Astrocyte of the cerebellum (primary cell): ENCODE results near the gene METTL26.

Source experiments
- DNase-seq: peaks from one replicate; pipeline ENCODE4 v3.0.0-alpha.2; 2011; ENCODE audit warnings: low read depth
- H3K4me3 ChIP-seq: 2 replicates; pipeline ENCODE4 v1.5.1; 2011; ENCODE audit warnings: mild to moderate bottlenecking, low read depth, low read length, moderate library complexity
- CTCF ChIP-seq: IDR thresholded peaks from 2 replicates; pipeline ENCODE4 v1.5.1; 2012; ENCODE audit warnings: low read length, low read depth, moderate library complexity, mild to moderate bottlenecking; ENCODE audit errors: missing control alignments
- in situ Hi-C: cut with HindIII; loops from 2 replicates; pipeline ENCODE4 v1.10.0; 2017; ENCODE audit warnings: low sequenced_read_pairs

Gene METTL26

DNA sequence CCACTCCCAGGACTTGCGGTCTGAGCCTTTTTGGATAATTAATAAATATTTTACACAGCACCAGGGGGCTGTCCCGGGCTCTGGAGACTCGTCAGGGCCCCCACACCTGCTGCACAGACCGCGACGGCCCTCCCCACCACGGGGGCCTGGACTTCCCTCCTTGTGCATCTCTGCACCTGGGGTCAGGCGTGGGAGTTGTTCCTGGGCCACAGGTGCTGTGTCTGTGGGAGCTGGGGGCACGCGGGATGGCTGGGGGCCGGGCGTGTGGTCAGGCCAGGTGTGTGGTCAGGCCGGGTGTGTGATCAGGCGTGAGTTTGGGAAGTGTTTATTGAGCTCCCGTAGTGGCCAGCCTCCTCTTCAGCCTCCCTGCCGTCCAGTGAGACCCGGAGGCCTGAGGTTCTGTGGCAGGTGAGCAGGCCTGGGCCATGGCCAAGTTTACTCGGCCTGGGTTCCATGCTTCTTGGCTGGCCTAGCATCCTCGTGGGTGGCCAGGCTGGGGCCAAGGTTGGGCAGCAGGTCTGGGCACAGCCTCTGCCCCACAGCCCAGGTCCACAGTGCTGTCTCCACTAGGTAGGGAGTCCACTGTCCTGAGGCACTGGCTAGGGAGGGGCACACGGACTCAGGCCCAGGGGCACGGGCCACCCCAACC is 42.2 kb upstream of the METTL26 start:
- H3K4me3 ChIP-seq, result no peak overlapping the region
- in situ Hi-C loops, result no loop called here
- no peak for TF ChIP-seq CTCF
- no peak for DNase-seq

DNA sequence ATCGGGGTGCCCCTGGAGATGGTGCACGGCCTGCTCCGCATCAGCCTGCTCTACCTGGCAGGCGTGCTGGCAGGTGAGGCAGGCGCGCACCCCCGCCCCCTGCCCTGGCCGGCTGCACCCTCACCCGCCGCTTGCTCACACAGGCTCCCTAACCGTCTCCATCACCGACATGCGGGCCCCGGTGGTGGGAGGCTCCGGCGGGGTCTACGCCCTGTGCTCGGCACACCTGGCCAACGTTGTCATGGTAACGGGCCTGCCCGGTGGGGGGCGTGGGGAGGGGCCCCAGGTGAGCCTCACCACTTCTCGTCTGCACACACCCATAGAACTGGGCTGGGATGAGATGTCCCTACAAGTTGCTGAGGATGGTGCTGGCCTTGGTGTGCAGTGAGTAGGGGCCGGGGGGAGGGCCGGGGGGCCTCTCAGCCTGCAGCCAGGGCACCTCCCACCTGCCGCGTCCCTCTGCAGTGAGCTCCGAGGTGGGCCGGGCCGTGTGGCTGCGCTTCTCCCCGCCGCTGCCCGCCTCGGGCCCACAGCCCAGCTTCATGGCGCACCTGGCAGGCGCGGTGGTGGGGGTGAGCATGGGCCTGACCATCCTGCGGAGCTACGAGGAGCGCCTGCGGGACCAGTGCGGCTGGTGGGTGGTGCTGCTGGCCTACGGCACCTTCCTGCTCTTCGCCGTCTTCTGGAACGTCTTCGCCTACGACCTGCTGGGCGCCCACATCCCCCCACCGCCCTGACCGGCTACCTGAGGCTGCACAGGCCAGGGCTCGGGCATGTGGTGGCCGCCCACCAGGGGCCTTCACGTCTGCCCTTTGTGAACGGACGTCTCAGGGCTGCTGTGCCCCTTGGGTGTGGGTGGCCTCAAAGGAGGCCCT is 41.4 kb upstream of the METTL26 start:
- in situ Hi-C loops, result no loop called here
- TF ChIP-seq CTCF, result no peak
- H3K4me3 ChIP-seq, result no peak overlapping the region
- DNase-seq, result no peak

DNA sequence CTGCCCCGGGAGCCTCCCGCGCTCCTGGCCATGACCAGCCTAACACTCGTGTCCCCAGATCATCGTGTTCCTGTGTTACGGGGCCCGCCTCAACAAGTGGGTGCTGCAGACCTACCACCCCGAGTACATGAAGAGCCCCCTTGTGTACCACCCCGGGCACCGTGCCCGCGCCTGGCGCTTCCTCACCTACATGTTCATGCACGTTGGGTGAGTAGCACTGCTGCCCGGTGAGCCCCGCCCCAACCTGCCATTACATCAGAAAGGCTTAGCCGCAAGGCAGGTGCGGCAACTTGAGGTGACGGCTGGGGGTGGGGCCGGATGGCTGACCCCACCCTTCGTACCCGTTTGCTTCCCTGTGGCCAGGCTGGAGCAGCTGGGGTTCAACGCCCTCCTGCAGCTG is 40.8 kb upstream of the METTL26 start:
- no peak overlapping the region for H3K4me3 ChIP-seq
- in situ Hi-C loops, result no loop called here
- DNase-seq, result no peak
- TF ChIP-seq CTCF, result no peak

- H3K4me3 ChIP-seq, result no peak overlapping the region
- no peak for DNase-seq
- in situ Hi-C loops, result no loop called here
- no peak for TF ChIP-seq CTCF
Observed at GRCh38 chr16:676565-676902, 40.4 kb upstream of the METTL26 start.

- no peak for TF ChIP-seq CTCF
- H3K4me3 ChIP-seq, result peak overlapping the region; percentile 31
- DNase-seq, result no peak
- in situ Hi-C loops, result no loop called here
Observed at GRCh38 chr16:675884-676564, 39.9 kb upstream of the METTL26 start.

DNA sequence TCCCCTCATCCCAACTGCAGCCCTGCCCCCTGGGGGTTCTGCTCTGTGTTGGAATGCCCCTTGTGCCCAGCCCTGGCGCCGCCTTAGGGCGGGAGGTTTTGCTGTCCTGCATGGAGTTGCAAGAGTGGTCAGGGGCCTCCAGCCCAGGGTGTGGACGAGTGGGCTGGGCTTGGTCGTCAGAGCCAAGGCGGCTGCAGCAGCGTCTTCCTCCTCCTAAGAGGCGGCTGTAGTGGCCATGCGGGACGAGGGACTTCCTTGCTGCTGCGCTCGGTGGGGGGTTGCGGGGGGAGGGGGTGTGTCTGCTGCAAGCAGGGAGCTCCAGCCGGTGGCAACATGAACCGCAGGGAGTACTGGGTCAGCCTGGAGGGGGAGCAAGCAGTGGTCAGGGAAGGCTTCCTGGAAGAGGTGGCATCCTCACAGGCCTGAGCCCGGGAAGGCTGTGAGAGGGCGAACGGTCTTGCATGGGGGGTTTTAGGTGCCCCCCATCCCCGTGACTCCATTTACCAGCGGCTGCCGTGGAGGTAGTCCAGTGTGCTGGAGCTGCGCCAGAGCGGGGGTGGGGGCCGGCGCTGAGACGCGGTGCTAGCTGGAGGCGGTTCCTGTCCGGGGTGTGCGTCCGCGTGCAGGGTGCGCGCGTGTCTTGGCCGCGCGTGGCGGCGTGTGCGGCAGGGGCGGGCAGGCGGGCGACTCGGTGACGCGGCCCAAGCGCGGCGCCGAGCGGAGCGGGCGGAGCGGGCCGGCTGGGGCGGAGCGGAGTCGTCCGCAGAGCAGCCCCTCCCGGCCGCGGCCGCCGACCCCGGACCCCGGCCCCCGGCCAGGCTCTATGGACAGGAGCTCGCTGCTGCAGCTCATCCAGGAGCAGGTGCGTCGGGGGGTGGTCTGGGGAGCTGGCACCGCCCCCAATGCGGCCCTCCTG is 39.1 kb upstream of the METTL26 start, which contains the start of gene RHBDL1:
TSS of gene RHBDL1 (plus strand) at position 704 of the 916 bp plus-strand sequence. CDS start at position 824, 120 bp downstream.
- H3K4me3 ChIP-seq, result peak within 1 kb of the TSS; percentile 31
- in situ Hi-C loops, result no loop called here
- DNase-seq, result no peak
- no peak for TF ChIP-seq CTCF
